ENCODE data around the gene RELN.

Gene RELN

GRCh38 chr7:103762065-103762760 lies 227.2 kb downstream of the RELN start:
- H3K27ac ChIP-seq (ENCODE audit: low read depth, low read length) = no peak overlapping the region
- H3K9me3 ChIP-seq (ENCODE audit: control insufficient read depth, insufficient read depth, low read length) = no peaks in the 10 kb centered on the region
- H3K4me3 ChIP-seq (ENCODE audit: low read depth, low read length) = no peak overlapping the region
- peaks cover 20% of the 10 kb centered on the region for H3K4me1 ChIP-seq (ENCODE audit: control insufficient read depth, insufficient read depth, low read length)
- no peak overlapping the region for H3K9ac ChIP-seq (ENCODE audit: low read depth, low read length)
- H3K27me3 ChIP-seq (ENCODE audit: control insufficient read depth, insufficient read depth, low read length) = no peaks in the 10 kb centered on the region
- no peaks in the 10 kb centered on the region for H3K36me3 ChIP-seq (ENCODE audit: control insufficient read depth, insufficient read depth, low read length)

GRCh38 chr7:103752995-103753394 lies 236.5 kb downstream of the RELN start:
- Histone ChIP-seq H3K4me3 (ENCODE audit: low read depth, low read length) (no peak overlapping the region), H3K9me3 (ENCODE audit: control insufficient read depth, insufficient read depth, low read length) (no peaks in the 10 kb centered on the region), H3K36me3 (ENCODE audit: control insufficient read depth, insufficient read depth, low read length) (no peaks in the 10 kb centered on the region), H3K4me1 (ENCODE audit: control insufficient read depth, insufficient read depth, low read length) (no peaks in the 10 kb centered on the region), H3K27ac (ENCODE audit: low read depth, low read length) (no peak overlapping the region), H3K27me3 (ENCODE audit: control insufficient read depth, insufficient read depth, low read length) (no peaks in the 10 kb centered on the region), H3K9ac (ENCODE audit: low read depth, low read length) (no peak overlapping the region)

GRCh38 chr7:103751311-103751880 lies 238.1 kb downstream of the RELN start:
- H3K27ac ChIP-seq (ENCODE audit: low read depth, low read length) = no peak overlapping the region
- no peak overlapping the region for H3K9ac ChIP-seq (ENCODE audit: low read depth, low read length)
- H3K27me3 ChIP-seq (ENCODE audit: control insufficient read depth, insufficient read depth, low read length) = no peaks in the 10 kb centered on the region
- H3K36me3 ChIP-seq (ENCODE audit: control insufficient read depth, insufficient read depth, low read length) = no peaks in the 10 kb centered on the region
- H3K4me1 ChIP-seq (ENCODE audit: control insufficient read depth, insufficient read depth, low read length) = no peaks in the 10 kb centered on the region
- H3K4me3 ChIP-seq (ENCODE audit: low read depth, low read length) = no peak overlapping the region
- no peaks in the 10 kb centered on the region for H3K9me3 ChIP-seq (ENCODE audit: control insufficient read depth, insufficient read depth, low read length)

- no peaks in the 10 kb centered on the region for H3K4me1 ChIP-seq (ENCODE audit: control insufficient read depth, insufficient read depth, low read length)
- H3K27ac ChIP-seq (ENCODE audit: low read depth, low read length) = no peak overlapping the region
- H3K9me3 ChIP-seq (ENCODE audit: control insufficient read depth, insufficient read depth, low read length) = no peaks in the 10 kb centered on the region
- no peaks in the 10 kb centered on the region for H3K36me3 ChIP-seq (ENCODE audit: control insufficient read depth, insufficient read depth, low read length)
- no peak overlapping the region for H3K9ac ChIP-seq (ENCODE audit: low read depth, low read length)
- no peaks in the 10 kb centered on the region for H3K27me3 ChIP-seq (ENCODE audit: control insufficient read depth, insufficient read depth, low read length)
- no peak overlapping the region for H3K4me3 ChIP-seq (ENCODE audit: low read depth, low read length)
Observed at GRCh38 chr7:103748680-103749079, 240.8 kb downstream of the RELN start.

- no peaks in the 10 kb centered on the region for H3K36me3 ChIP-seq (ENCODE audit: control insufficient read depth, insufficient read depth, low read length)
Observed at GRCh38 chr7:103735377-103735776, 254.1 kb downstream of the RELN start.

GRCh38 chr7:103731169-103731568 lies 258.3 kb downstream of the RELN start:
- Histone ChIP-seq H3K4me1 (ENCODE audit: control insufficient read depth, insufficient read depth, low read length) (no peaks in the 10 kb centered on the region), H3K27me3 (ENCODE audit: control insufficient read depth, insufficient read depth, low read length) (no peaks in the 10 kb centered on the region), H3K4me3 (ENCODE audit: low read depth, low read length) (no peak overlapping the region), H3K9ac (ENCODE audit: low read depth, low read length) (no peak overlapping the region), H3K36me3 (ENCODE audit: control insufficient read depth, insufficient read depth, low read length) (no peaks in the 10 kb centered on the region), H3K9me3 (ENCODE audit: control insufficient read depth, insufficient read depth, low read length) (no peaks in the 10 kb centered on the region), H3K27ac (ENCODE audit: low read depth, low read length) (no peak overlapping the region)

More at GRCh38 chr7:103735377-103735776, 254.1 kb downstream of the RELN start:
- no peak overlapping the region for H3K4me3 ChIP-seq (ENCODE audit: low read depth, low read length)
- H3K9me3 ChIP-seq (ENCODE audit: control insufficient read depth, insufficient read depth, low read length) = peaks cover under 1% of the 10 kb centered on the region; the same call in 1 of the 2 replicates
- H3K4me1 ChIP-seq (ENCODE audit: control insufficient read depth, insufficient read depth, low read length) = no peaks in the 10 kb centered on the region
- H3K9ac ChIP-seq (ENCODE audit: low read depth, low read length) = no peak overlapping the region
- H3K27me3 ChIP-seq (ENCODE audit: control insufficient read depth, insufficient read depth, low read length) = no peaks in the 10 kb centered on the region
- no peak overlapping the region for H3K27ac ChIP-seq (ENCODE audit: low read depth, low read length)

GRCh38 chr7:103729026-103729425 lies 260.4 kb downstream of the RELN start:
- no peak overlapping the region for H3K9ac ChIP-seq (ENCODE audit: low read depth, low read length)
- H3K4me1 ChIP-seq (ENCODE audit: control insufficient read depth, insufficient read depth, low read length) = no peaks in the 10 kb centered on the region
- no peaks in the 10 kb centered on the region for H3K36me3 ChIP-seq (ENCODE audit: control insufficient read depth, insufficient read depth, low read length)
- H3K27me3 ChIP-seq (ENCODE audit: control insufficient read depth, insufficient read depth, low read length) = no peaks in the 10 kb centered on the region
- H3K27ac ChIP-seq (ENCODE audit: low read depth, low read length) = no peak overlapping the region
- H3K4me3 ChIP-seq (ENCODE audit: low read depth, low read length) = no peak overlapping the region
- no peaks in the 10 kb centered on the region for H3K9me3 ChIP-seq (ENCODE audit: control insufficient read depth, insufficient read depth, low read length)

GRCh38 chr7:103727982-103728610 lies 261.4 kb downstream of the RELN start:
- Histone ChIP-seq H3K4me3 (ENCODE audit: low read depth, low read length) (no peak overlapping the region), H3K27me3 (ENCODE audit: control insufficient read depth, insufficient read depth, low read length) (no peaks in the 10 kb centered on the region), H3K4me1 (ENCODE audit: control insufficient read depth, insufficient read depth, low read length) (no peaks in the 10 kb centered on the region), H3K9me3 (ENCODE audit: control insufficient read depth, insufficient read depth, low read length) (no peaks in the 10 kb centered on the region), H3K27ac (ENCODE audit: low read depth, low read length) (no peak overlapping the region), H3K36me3 (ENCODE audit: control insufficient read depth, insufficient read depth, low read length) (no peaks in the 10 kb centered on the region), H3K9ac (ENCODE audit: low read depth, low read length) (no peak overlapping the region)

GRCh38 chr7:103719070-103719469 lies 270.4 kb downstream of the RELN start:
- H3K27ac ChIP-seq (ENCODE audit: low read depth, low read length) = no peak overlapping the region
- H3K4me1 ChIP-seq (ENCODE audit: control insufficient read depth, insufficient read depth, low read length) = no peaks in the 10 kb centered on the region
- no peaks in the 10 kb centered on the region for H3K27me3 ChIP-seq (ENCODE audit: control insufficient read depth, insufficient read depth, low read length)
- H3K4me3 ChIP-seq (ENCODE audit: low read depth, low read length) = no peak overlapping the region
- H3K9me3 ChIP-seq (ENCODE audit: control insufficient read depth, insufficient read depth, low read length) = no peaks in the 10 kb centered on the region
- H3K36me3 ChIP-seq (ENCODE audit: control insufficient read depth, insufficient read depth, low read length) = no peaks in the 10 kb centered on the region
- no peak overlapping the region for H3K9ac ChIP-seq (ENCODE audit: low read depth, low read length)

GRCh38 chr7:103718482-103719061 lies 270.9 kb downstream of the RELN start:
- Histone ChIP-seq H3K27ac (ENCODE audit: low read depth, low read length) (no peak overlapping the region), H3K9ac (ENCODE audit: low read depth, low read length) (no peak overlapping the region), H3K27me3 (ENCODE audit: control insufficient read depth, insufficient read depth, low read length) (no peaks in the 10 kb centered on the region), H3K4me3 (ENCODE audit: low read depth, low read length) (no peak overlapping the region), H3K4me1 (ENCODE audit: control insufficient read depth, insufficient read depth, low read length) (no peaks in the 10 kb centered on the region), H3K36me3 (ENCODE audit: control insufficient read depth, insufficient read depth, low read length) (no peaks in the 10 kb centered on the region), H3K9me3 (ENCODE audit: control insufficient read depth, insufficient read depth, low read length) (no peaks in the 10 kb centered on the region)

- Histone ChIP-seq H3K4me1 (ENCODE audit: control insufficient read depth, insufficient read depth, low read length) (no peaks in the 10 kb centered on the region), H3K9ac (ENCODE audit: low read depth, low read length) (no peak overlapping the region), H3K4me3 (ENCODE audit: low read depth, low read length) (no peak overlapping the region), H3K27me3 (ENCODE audit: control insufficient read depth, insufficient read depth, low read length) (no peaks in the 10 kb centered on the region), H3K9me3 (ENCODE audit: control insufficient read depth, insufficient read depth, low read length) (no peaks in the 10 kb centered on the region), H3K27ac (ENCODE audit: low read depth, low read length) (no peak overlapping the region), H3K36me3 (ENCODE audit: control insufficient read depth, insufficient read depth, low read length) (no peaks in the 10 kb centered on the region)
Observed at GRCh38 chr7:103717574-103717973, 271.9 kb downstream of the RELN start.
